ENCODE data around the gene PRAMEF15. TPM values are rescaled to one million over a fixed set of nuclear protein-coding genes. Genes with fewer than 3 reads are reported as not detected.
"Not testable (repeated sequence)": the region's sequence is repeated elsewhere in the genome, so short reads cannot be mapped to it uniquely, and the experiment has no call there.

PRAMEF15 gene
- not detected in 2 replicates for total RNA-seq

- not testable (repeated sequence) for H3K27me3 ChIP-seq (ENCODE audit: control insufficient read depth, insufficient read depth, low read length); H3K4me3 ChIP-seq (ENCODE audit: low read depth, low read length); DNase-seq (ENCODE audit: low read depth); FAIRE-seq; H3K36me3 ChIP-seq (ENCODE audit: control insufficient read depth, insufficient read depth, low read length)
These were observed at the start of gene PRAMEF15 for GRCh38 chr1:13315281-13315680. Gene PRAMEF15, plus strand, starts transcription at chr1:13315581. Its CDS starts 2,827 bp downstream, at chr1:13318408.

DNA sequence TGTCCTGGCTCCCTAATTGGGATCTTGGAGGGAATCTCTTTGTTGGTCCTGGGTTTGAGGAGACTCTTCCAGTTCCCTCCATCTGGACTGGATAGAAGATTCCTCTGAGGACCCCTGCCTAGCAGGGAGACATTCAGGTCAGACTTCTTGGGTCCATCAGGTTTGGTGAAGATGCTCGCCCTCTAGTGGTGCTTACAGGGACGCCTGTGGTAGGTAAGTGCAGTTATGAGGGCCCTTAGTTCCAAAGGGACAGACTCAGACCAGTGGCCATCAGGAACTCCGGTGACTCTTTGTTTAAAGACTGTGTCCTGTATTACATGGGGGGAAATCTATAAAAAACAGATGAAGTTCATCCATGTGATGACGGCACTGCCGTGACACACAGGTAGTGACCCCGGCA lies 38.4 kb upstream of the PRAMEF15 start:
- not testable (repeated sequence) for H3K36me3 ChIP-seq (ENCODE audit: control insufficient read depth, insufficient read depth, low read length); DNase-seq (ENCODE audit: low read depth); H3K4me3 ChIP-seq (ENCODE audit: low read depth, low read length); H3K27me3 ChIP-seq (ENCODE audit: control insufficient read depth, insufficient read depth, low read length)
- peak; percentile 66 for FAIRE-seq

DNA sequence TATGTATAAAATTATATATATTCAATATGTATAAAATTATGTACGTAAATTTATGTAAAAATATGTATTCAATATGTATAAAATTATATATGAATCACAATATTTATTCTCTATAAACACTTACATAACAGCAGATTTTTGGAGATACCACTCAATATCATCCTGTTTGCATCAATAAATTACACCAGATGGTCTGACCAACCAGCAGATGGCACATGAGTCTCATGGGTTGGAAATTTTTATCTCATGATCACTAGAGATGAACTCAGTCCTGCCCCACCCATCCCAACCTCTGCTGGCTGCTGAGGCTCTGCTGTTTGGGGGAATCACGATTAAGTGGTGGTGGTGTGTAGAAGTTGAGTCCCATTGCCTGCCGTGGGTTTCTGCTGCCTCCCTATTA lies 35.8 kb upstream of the PRAMEF15 start:
- H3K4me3 ChIP-seq (ENCODE audit: low read depth, low read length); DNase-seq (ENCODE audit: low read depth); FAIRE-seq; H3K36me3 ChIP-seq (ENCODE audit: control insufficient read depth, insufficient read depth, low read length); H3K27me3 ChIP-seq (ENCODE audit: control insufficient read depth, insufficient read depth, low read length): not testable (repeated sequence)

- H3K27me3 ChIP-seq (ENCODE audit: control insufficient read depth, insufficient read depth, low read length); H3K4me3 ChIP-seq (ENCODE audit: low read depth, low read length); H3K36me3 ChIP-seq (ENCODE audit: control insufficient read depth, insufficient read depth, low read length); FAIRE-seq; DNase-seq (ENCODE audit: low read depth): not testable (repeated sequence)
These were observed 30.3 kb upstream of the PRAMEF15 start, which contains the start of gene PRAMEF8 for GRCh38 chr1:13285037-13285436. Gene PRAMEF8, minus strand, starts transcription at chr1:13285137. Its CDS starts 1,046 bp downstream, at chr1:13284091.

DNA sequence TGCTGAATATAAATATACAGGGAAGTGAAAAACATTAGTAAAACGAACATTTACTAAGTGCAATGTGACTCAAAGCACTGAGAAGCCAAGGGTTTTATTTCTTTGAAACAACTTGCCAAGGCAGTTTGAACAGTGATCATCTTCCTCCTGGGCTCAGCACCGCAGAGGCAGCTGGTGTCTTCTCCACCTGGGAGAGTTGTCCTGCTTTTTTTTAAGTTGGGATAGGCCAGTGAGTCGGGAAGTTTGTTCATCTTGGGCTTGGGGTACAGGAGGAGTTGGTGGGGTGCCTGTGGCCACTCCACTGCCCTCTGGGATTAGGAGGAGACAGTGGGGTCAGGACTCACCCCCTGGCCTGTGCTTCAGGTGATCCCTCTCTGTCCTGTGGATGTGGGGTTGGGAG lies 26.4 kb upstream of the PRAMEF15 start:
- FAIRE-seq; H3K36me3 ChIP-seq (ENCODE audit: control insufficient read depth, insufficient read depth, low read length); H3K4me3 ChIP-seq (ENCODE audit: low read depth, low read length); DNase-seq (ENCODE audit: low read depth); H3K27me3 ChIP-seq (ENCODE audit: control insufficient read depth, insufficient read depth, low read length): not testable (repeated sequence)

DNA sequence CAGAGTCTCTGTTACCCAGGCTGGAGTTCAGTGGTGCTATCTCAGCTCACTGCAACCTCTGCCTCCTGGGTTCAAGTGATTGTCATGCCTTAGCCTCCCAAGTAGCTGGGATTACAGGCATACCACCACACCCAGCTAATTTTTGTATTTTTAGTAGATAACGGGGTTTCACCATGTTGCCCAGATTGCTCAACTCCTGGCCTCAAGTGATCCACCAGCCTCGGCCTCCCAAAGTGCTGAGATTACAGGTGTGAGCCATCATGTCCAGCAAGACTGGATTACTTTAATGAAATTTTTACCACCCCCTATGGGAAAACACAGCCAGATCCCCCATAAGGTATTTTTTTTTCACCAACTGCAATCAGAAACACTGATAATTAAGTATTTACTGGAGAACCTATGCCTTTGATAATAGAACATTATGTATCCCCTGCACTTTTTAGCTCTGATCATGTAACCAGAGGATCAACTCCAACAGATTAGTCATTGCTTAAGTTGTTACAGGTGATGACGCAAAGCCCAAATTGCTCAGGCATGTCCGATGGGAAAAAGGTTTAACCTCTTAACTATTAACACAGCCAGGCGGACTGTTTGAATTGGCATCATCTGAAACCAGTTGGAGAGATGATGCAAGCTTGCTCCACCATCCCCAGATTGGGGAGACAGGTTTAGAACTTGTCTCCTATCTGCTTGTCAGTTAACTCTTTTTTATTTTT lies 18.0 kb upstream of the PRAMEF15 start:
- not testable (repeated sequence) for DNase-seq (ENCODE audit: low read depth); FAIRE-seq; H3K27me3 ChIP-seq (ENCODE audit: control insufficient read depth, insufficient read depth, low read length); H3K36me3 ChIP-seq (ENCODE audit: control insufficient read depth, insufficient read depth, low read length); H3K4me3 ChIP-seq (ENCODE audit: low read depth, low read length)

DNA sequence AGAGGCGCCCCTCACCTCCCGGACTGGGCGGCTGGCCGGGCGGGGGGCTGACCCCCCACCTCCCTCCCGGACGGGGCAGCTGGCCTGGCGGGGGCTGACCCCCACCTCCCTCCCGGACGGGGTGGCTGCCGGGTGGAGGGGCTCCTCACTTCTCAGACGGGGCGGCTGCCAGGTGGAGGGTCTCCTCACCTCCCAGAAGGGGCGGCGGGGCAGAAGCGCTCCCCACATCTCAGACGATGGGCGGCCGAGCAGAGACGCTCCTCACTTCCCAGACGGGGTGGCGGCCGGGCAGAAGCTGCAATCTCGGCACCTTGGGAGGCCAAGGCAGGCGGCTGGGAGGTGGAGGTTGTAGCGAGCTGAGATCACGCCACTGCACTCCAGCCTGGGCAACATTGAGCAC lies 16.7 kb upstream of the PRAMEF15 start:
- H3K36me3 ChIP-seq (ENCODE audit: control insufficient read depth, insufficient read depth, low read length); H3K4me3 ChIP-seq (ENCODE audit: low read depth, low read length); FAIRE-seq; H3K27me3 ChIP-seq (ENCODE audit: control insufficient read depth, insufficient read depth, low read length); DNase-seq (ENCODE audit: low read depth): not testable (repeated sequence)

DNA sequence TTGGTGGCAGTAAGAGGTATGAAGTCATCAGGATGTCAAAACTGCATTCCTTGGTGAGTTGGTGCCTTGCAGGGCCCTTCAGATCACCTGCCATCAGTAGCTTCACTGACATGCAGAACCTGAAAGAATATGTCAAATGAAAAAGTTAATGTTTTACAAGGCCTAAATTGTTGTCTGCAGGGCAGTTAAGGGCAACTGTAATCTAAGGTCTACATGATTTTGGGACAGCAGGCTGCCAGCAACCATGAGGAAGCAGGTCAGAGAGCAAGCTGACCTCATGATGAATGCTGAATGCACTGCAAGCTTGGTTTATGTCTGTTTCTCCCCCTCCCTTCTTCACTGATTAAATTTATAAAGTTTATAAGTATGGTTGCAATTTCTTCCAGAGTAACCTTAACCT lies 13.2 kb upstream of the PRAMEF15 start:
- not testable (repeated sequence) for H3K27me3 ChIP-seq (ENCODE audit: control insufficient read depth, insufficient read depth, low read length); DNase-seq (ENCODE audit: low read depth); H3K36me3 ChIP-seq (ENCODE audit: control insufficient read depth, insufficient read depth, low read length); H3K4me3 ChIP-seq (ENCODE audit: low read depth, low read length); FAIRE-seq

GRCh38 chr1:13303239-13303638 lies 12.1 kb upstream of the PRAMEF15 start, which contains the start of gene PRAMEF33:
Gene PRAMEF33, plus strand, starts transcription at chr1:13303539. Its CDS starts 2,416 bp downstream, at chr1:13305955.
- FAIRE-seq; H3K27me3 ChIP-seq (ENCODE audit: control insufficient read depth, insufficient read depth, low read length); H3K36me3 ChIP-seq (ENCODE audit: control insufficient read depth, insufficient read depth, low read length); H3K4me3 ChIP-seq (ENCODE audit: low read depth, low read length); DNase-seq (ENCODE audit: low read depth): not testable (repeated sequence)

DNA sequence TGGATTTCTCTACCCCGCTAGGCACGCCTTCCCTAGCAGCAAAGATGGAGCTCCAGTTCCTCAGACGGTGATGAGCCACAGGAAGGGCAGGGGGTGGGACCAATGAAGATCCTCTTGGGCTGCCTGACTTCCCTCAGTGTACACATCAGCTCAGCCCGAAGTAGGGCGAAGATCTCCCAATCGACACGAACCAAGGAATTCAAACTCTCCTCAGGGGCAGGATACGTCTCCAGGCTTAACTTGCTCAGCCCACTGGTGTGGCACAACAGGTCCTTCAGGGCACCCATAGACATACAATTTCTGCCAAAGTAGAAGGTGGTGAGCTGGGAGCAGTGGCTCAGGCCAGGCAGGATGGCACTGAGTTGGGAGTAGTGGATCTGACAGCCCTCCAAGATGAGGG lies 27.1 kb downstream of the PRAMEF15 start:
- DNase-seq (ENCODE audit: low read depth); H3K36me3 ChIP-seq (ENCODE audit: control insufficient read depth, insufficient read depth, low read length); FAIRE-seq; H3K4me3 ChIP-seq (ENCODE audit: low read depth, low read length); H3K27me3 ChIP-seq (ENCODE audit: control insufficient read depth, insufficient read depth, low read length): not testable (repeated sequence)

GRCh38 chr1:13347034-13347433 lies 31.7 kb downstream of the PRAMEF15 start, which contains the start of gene PRAMEF14:
Gene PRAMEF14, minus strand, starts transcription at chr1:13347134. Its CDS starts 1,820 bp downstream, at chr1:13345314.
- FAIRE-seq; H3K36me3 ChIP-seq (ENCODE audit: control insufficient read depth, insufficient read depth, low read length); H3K4me3 ChIP-seq (ENCODE audit: low read depth, low read length); H3K27me3 ChIP-seq (ENCODE audit: control insufficient read depth, insufficient read depth, low read length); DNase-seq (ENCODE audit: low read depth): not testable (repeated sequence)

- DNase-seq (ENCODE audit: low read depth); H3K36me3 ChIP-seq (ENCODE audit: control insufficient read depth, insufficient read depth, low read length); FAIRE-seq; H3K4me3 ChIP-seq (ENCODE audit: low read depth, low read length); H3K27me3 ChIP-seq (ENCODE audit: control insufficient read depth, insufficient read depth, low read length): not testable (repeated sequence)
These were observed 38.1 kb downstream of the PRAMEF15 start for GRCh38 chr1:13353476-13353875.

DNA sequence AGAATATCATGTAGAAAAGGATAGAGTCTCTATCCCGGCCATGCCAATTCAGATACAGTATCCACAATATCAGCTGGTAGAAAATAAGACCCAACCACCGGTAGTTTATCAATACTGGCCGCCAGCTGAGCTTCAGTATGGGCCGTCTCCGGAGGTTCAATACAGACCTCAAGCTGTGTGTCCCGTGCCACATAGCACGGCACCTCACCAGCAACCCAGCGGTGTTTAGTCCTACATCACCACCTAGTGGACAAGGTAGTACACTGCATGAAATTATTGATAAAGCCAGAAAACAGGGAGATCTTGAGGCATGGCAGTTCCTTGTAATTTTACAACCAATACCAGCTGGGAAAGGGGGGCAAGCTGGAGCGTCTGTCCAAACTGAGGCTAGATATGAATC lies 39.1 kb downstream of the PRAMEF15 start:
- FAIRE-seq; DNase-seq (ENCODE audit: low read depth); H3K4me3 ChIP-seq (ENCODE audit: low read depth, low read length); H3K36me3 ChIP-seq (ENCODE audit: control insufficient read depth, insufficient read depth, low read length); H3K27me3 ChIP-seq (ENCODE audit: control insufficient read depth, insufficient read depth, low read length): not testable (repeated sequence)
